Measurements from ENCODE around the gene HPS3.

DNA sequence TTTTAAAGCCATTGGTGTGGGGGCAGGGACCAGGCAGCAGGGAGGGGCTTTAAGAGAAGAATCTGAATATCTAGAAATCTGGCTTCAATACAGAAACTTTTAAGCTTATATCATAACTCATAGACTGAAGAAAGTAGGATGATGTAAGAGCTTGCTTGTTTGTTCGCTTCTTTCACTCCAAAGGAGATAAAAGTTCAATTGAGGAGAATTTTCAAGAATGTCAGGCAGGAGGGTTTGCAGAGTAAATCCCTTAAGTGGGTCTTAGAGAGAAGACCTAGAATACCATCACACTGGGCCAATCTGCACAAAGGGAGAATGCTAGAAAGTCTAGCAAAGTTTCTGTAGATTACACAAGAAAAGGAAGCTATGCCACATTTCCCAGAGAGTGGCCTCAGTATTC is 39.0 kb upstream of the HPS3 start:
- TF ChIP-seq, protein P1, sequence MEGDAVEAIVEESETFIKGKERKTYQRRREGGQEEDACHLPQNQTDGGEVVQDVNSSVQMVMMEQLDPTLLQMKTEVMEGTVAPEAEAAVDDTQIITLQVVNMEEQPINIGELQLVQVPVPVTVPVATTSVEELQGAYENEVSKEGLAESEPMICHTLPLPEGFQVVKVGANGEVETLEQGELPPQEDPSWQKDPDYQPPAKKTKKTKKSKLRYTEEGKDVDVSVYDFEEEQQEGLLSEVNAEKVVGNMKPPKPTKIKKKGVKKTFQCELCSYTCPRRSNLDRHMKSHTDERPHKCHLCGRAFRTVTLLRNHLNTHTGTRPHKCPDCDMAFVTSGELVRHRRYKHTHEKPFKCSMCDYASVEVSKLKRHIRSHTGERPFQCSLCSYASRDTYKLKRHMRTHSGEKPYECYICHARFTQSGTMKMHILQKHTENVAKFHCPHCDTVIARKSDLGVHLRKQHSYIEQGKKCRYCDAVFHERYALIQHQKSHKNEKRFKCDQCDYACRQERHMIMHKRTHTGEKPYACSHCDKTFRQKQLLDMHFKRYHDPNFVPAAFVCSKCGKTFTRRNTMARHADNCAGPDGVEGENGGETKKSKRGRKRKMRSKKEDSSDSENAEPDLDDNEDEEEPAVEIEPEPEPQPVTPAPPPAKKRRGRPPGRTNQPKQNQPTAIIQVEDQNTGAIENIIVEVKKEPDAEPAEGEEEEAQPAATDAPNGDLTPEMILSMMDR (IDR thresholded peaks at IDR 0.05; ENCODE audit: low read length) = no peak
- no peak for TF ChIP-seq EZH2 (optimal IDR thresholded peaks at IDR 0.05; ENCODE audit: low read depth, low read length)
